HL-60 (cell line): Measurements from ENCODE around the gene LCN2.

ENCODE experiments used
- CTCF ChIP-seq: IDR thresholded peaks from one replicate; pipeline ENCODE4 v1.5.1; 2011; ENCODE audit warnings: low read length, control low read depth, inconsistent platforms; ENCODE audit not compliant: insufficient read depth
- GABPA ChIP-seq: IDR thresholded peaks from 2 replicates; pipeline ENCODE4 v1.6.1; 2012; ENCODE audit warnings: low read depth
- REST ChIP-seq: IDR thresholded peaks from 2 replicates; pipeline ENCODE4 v1.6.1; 2012; ENCODE audit warnings: low read depth; ENCODE audit not compliant: insufficient replicate concordance

GRCh38 chr9:128103589-128103962 is 45.7 kb upstream of the LCN2 start:
- TF ChIP-seq CTCF (no peak), GABPA (no peak), REST (no peak)
